ENCODE results near the gene DYNLT4.
A peak's percentile ranks its signal among the peaks of the same experiment; 100 is the strongest.

DYNLT4 gene

DNA sequence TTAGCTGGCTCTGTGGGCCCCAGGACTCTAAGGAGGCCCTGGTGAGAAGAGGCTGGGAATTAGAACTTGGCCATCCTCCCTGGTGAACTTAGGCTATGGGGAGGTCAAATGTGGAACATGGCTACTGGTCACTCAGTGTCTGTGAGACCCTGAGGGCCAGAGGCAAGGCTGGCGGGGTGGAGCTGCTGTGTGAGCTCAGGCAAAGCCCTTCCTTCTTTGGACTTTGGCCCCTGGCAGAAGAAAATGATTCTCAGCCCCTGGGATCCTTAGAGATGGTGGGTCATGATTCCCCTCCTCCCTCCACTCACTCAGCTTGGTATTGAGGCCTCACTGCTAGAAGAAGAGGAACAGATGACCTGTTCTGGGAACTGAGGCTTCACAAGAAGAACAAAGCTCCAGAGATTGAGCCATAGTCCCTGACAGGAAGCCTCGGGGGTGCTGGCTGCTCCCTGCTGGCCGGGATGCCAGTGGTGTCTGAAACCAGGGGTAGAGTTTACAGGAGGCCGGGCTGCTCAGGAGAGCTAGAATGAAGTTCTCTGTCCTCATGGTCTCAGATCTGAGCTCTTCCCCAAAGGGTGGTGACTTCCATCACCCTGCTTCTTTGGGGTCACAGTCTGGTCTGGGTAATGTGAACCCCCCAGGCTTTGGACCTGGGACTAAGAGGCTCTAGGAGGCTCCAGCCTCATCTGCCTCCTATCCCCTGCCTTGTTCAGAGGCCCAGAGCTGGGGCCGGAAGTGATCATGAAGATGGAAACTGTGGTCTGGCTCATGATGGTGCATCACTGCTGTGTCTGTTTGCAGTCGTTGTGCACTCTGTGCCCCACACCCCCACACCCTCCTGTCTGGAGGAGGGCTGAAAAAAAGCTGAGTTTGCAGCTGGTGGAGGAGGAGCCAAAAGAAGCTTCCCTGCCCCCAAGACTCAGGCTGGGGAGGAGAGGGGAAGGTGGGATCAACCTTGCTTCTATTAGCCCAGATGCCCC lies 2.1 kb upstream of the DYNLT4 start:
- POLR2A ChIA-PET, result interaction anchor here (1.0 to 7.5 kb wide), 12 partner anchors 9 to 531 kb away, joined by 4 to 137 read pairs (median 7); partner anchors contain the start of genes MUTYH, PLK3, RNU5D-1 and RPS8
- CTCF ChIA-PET, result interaction anchor here (0.7 to 2.6 kb wide), 4 partner anchors 9 to 254 kb away, joined by 3 to 10 read pairs (median 4); partner anchors contain the start of gene PLK3
- TF ChIP-seq HDGF (IDR thresholded peaks at IDR 0.05; ENCODE audit: borderline replicate concordance) (no peak), ZNF384 (IDR thresholded peaks at IDR 0.05) (no peak), LEF1 (IDR thresholded peaks at IDR 0.05; ENCODE audit: borderline replicate concordance) (no peak), L3MBTL2 (conservative IDR thresholded peaks at IDR 0.05) (no peak), ARNT (IDR thresholded peaks at IDR 0.05) (no peak), PKNOX1 (IDR thresholded peaks at IDR 0.05) (no peak), BHLHE40 (IDR thresholded peaks at IDR 0.05; ENCODE audit: borderline replicate concordance) (no peak), FOXA1 (IDR thresholded peaks at IDR 0.05) (no peak), NFRKB (IDR thresholded peaks at IDR 0.05) (no peak), SP1 (IDR thresholded peaks at IDR 0.05) (no peak), TARDBP (IDR thresholded peaks at IDR 0.05) (no peak), ELF4 (IDR thresholded peaks at IDR 0.05) (no peak), CTBP1 (IDR thresholded peaks at IDR 0.05; ENCODE audit: borderline replicate concordance) (no peak), SUZ12 (IDR thresholded peaks at IDR 0.05) (no peak), FOXK2 (IDR thresholded peaks at IDR 0.05) (no peak), FOXM1 (IDR thresholded peaks at IDR 0.05; ENCODE audit: borderline replicate concordance) (no peak)
- DNase-seq (ENCODE audit: extremely low spot score), result no peak

GRCh38 chr1:44808063-44808937 lies 1.1 kb upstream of the DYNLT4 start, which contains the start of gene BTBD19:
TSS of gene BTBD19 (plus strand) at chr1:44808523. CDS start at chr1:44808821, 298 bp downstream.
- DNase-seq (ENCODE audit: extremely low spot score), result peak; percentile 36
- no peak for TF ChIP-seq HDGF (IDR thresholded peaks at IDR 0.05; ENCODE audit: borderline replicate concordance)
- TF ChIP-seq NFRKB (IDR thresholded peaks at IDR 0.05), result no peak
- no peak for TF ChIP-seq ARNT (IDR thresholded peaks at IDR 0.05)
- no peak for TF ChIP-seq FOXA1 (IDR thresholded peaks at IDR 0.05)
- TF ChIP-seq ZNF384 (IDR thresholded peaks at IDR 0.05), result no peak
- TF ChIP-seq LEF1 (IDR thresholded peaks at IDR 0.05; ENCODE audit: borderline replicate concordance), result no peak
- TF ChIP-seq CTBP1 (IDR thresholded peaks at IDR 0.05; ENCODE audit: borderline replicate concordance), result no peak
- no peak for TF ChIP-seq ELF4 (IDR thresholded peaks at IDR 0.05)
- TF ChIP-seq BHLHE40 (IDR thresholded peaks at IDR 0.05; ENCODE audit: borderline replicate concordance), result no peak
- no peak for TF ChIP-seq SUZ12 (IDR thresholded peaks at IDR 0.05)
- TF ChIP-seq PKNOX1 (IDR thresholded peaks at IDR 0.05), result no peak
- no peak for TF ChIP-seq SP1 (IDR thresholded peaks at IDR 0.05)
- no peak for TF ChIP-seq FOXM1 (IDR thresholded peaks at IDR 0.05; ENCODE audit: borderline replicate concordance)
- ChIA-PET CTCF (interaction anchor here (0.6 to 2.6 kb wide), 5 partner anchors 8 to 489 kb away, joined by 3 to 10 read pairs (median 3); partner anchors contain the start of genes EIF2B3 and PLK3), POLR2A (interaction anchor here (1.0 to 7.5 kb wide), 13 partner anchors 8 to 532 kb away, joined by 3 to 137 read pairs (median 7); partner anchors contain the start of genes MUTYH, PLK3, RNU5D-1 and RPS8)

DNA sequence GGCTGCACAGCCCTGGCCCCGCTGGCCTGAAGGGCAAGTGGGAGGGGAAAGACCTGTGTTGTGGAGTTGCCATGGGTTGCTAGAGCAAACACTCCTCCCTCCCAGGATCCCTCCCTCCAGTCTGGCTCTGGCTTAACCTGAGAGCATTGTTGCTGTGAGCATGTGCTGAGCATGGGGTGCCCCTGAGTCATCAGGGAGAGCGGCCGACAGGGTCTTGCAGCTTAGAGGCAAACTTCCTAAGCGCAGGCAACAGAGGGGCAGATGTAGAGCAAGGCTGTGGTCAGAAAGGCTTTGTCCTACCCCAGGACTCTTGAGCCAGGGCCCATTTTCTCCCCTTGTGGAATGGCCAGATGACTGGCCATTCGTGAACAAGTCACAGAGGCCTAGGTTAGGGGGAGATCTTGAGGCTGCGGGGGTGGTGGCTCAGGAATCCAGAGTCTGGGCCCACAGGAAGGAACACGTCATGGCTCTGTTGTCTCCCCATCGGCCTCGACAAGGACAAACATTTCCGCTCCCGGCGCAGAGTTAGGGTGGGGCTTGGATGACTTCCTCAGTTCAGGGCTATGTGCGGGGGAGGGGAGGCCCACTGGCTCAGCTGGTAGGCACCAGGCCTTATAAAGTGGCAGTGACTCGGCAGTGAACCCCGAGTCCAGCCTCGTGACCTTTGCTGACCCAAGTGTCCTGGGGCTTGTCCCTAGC lies 362 bp upstream of the DYNLT4 start:
- TF ChIP-seq FOXM1 (IDR thresholded peaks at IDR 0.05; ENCODE audit: borderline replicate concordance), result no peak
- TF ChIP-seq BHLHE40 (IDR thresholded peaks at IDR 0.05; ENCODE audit: borderline replicate concordance), result no peak
- TF ChIP-seq FOXK2 (IDR thresholded peaks at IDR 0.05), result no peak
- TF ChIP-seq HDGF (IDR thresholded peaks at IDR 0.05; ENCODE audit: borderline replicate concordance), result no peak
- TF ChIP-seq SUZ12 (IDR thresholded peaks at IDR 0.05), result no peak
- no peak for TF ChIP-seq FOXA1 (IDR thresholded peaks at IDR 0.05)
- TF ChIP-seq LEF1 (IDR thresholded peaks at IDR 0.05; ENCODE audit: borderline replicate concordance), result no peak
- TF ChIP-seq ARNT (IDR thresholded peaks at IDR 0.05), result no peak
- no peak for TF ChIP-seq TARDBP (IDR thresholded peaks at IDR 0.05)
- POLR2A ChIA-PET, result interaction anchor here (0.6 to 7.5 kb wide), 12 partner anchors 7 to 533 kb away, joined by 3 to 137 read pairs (median 6); partner anchors contain the start of genes MUTYH, PLK3, RNU5D-1 and RPS8
- DNase-seq (ENCODE audit: extremely low spot score), result no peak
- CTCF ChIA-PET, result interaction anchor here (0.9 to 2.6 kb wide), 3 partner anchors 7 to 179 kb away, joined by 3 to 10 read pairs (median 6); partner anchors contain the start of genes EIF2B3 and PLK3

GRCh38 chr1:44806025-44806703 lies 987 bp downstream of the DYNLT4 start:
- no peak for TF ChIP-seq FOXA1 (IDR thresholded peaks at IDR 0.05)
- no peak for TF ChIP-seq TARDBP (IDR thresholded peaks at IDR 0.05)
- TF ChIP-seq CTBP1 (IDR thresholded peaks at IDR 0.05; ENCODE audit: borderline replicate concordance), result no peak
- TF ChIP-seq NFRKB (IDR thresholded peaks at IDR 0.05), result no peak
- TF ChIP-seq HDGF (IDR thresholded peaks at IDR 0.05; ENCODE audit: borderline replicate concordance), result no peak
- no peak for TF ChIP-seq L3MBTL2 (conservative IDR thresholded peaks at IDR 0.05)
- ChIA-PET POLR2A (interaction anchor here (1.2 to 7.5 kb wide), 6 partner anchors 10 to 75 kb away, joined by 3 to 137 read pairs (median 6); partner anchors contain the start of genes RNU5D-1 and RPS8), CTCF (no interaction called here)
- no peak for DNase-seq (ENCODE audit: extremely low spot score)

Data from HEK293T (cell line).